ENCODE measurements around the gene TMEM200C. TPM values are rescaled to one million over a fixed set of nuclear protein-coding genes. Genes with fewer than 3 reads are reported as not detected.
A peak's percentile ranks its signal among the peaks of the same experiment; 100 is the strongest.

The TMEM200C gene
- total RNA-seq, 1 donor from 2014 or later, result 13.8 TPM

- TF ChIP-seq CTCF (IDR thresholded peaks at IDR 0.05; ENCODE audit: partially characterized antibody, unreplicated experiment), result no peak
- Mint-ChIP-seq H3K27me3 (ENCODE audit: unreplicated experiment) (peaks cover 11% of the 10 kb centered on the region), H3K36me3 (ENCODE audit: unreplicated experiment) (no peaks in the 10 kb centered on the region), H3K4me1 (ENCODE audit: low read depth, unreplicated experiment) (peaks cover 20% of the 10 kb centered on the region), H3K4me3 (ENCODE audit: unreplicated experiment) (peak overlapping the region; percentile 88), H3K27ac (ENCODE audit: unreplicated experiment) (peak overlapping the region; percentile 49), H3K9me3 (ENCODE audit: unreplicated experiment) (peaks cover 3% of the 10 kb centered on the region)
- no peak for DNase-seq
Observed at GRCh38 chr18:5893956-5894610, 1.2 kb downstream of the TMEM200C start.

DNA sequence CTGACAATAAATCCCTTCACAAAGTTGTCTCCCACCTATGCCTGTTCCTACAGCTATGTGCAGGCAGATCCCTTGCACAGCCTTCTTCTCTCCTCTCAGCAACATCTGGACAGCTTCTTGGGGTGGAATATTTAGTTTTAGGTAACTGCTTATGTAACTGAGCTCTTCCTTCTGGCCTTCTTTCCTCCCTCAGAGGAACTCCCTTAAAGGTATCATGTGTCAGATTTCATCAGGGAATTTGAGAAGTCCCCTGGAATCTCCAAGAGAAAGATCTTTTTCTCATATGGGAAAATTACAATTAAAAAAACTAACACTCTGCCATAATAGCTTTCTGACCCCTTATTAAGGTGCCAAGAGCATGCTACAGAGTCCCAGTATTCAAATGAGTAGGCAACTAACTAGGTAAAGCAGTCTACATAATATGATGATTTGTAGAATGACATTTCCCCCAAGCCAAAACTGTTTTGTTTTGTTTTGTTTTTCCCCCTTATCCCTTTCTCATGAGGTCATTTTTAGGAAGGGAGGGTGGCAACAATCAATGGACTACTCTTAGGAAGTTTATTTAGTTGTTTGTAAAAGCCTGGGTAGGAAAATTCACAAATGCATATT, 2.4 kb downstream of the TMEM200C start:
- Mint-ChIP-seq H3K27me3 (ENCODE audit: unreplicated experiment) (peaks cover 11% of the 10 kb centered on the region), H3K4me3 (ENCODE audit: unreplicated experiment) (peak overlapping the region; percentile 88), H3K36me3 (ENCODE audit: unreplicated experiment) (no peaks in the 10 kb centered on the region), H3K9me3 (ENCODE audit: unreplicated experiment) (peaks cover 3% of the 10 kb centered on the region), H3K4me1 (ENCODE audit: low read depth, unreplicated experiment) (peaks cover 20% of the 10 kb centered on the region), H3K27ac (ENCODE audit: unreplicated experiment) (no peak overlapping the region)
- TF ChIP-seq CTCF (IDR thresholded peaks at IDR 0.05; ENCODE audit: partially characterized antibody, unreplicated experiment), result no peak
- no peak for DNase-seq

DNA sequence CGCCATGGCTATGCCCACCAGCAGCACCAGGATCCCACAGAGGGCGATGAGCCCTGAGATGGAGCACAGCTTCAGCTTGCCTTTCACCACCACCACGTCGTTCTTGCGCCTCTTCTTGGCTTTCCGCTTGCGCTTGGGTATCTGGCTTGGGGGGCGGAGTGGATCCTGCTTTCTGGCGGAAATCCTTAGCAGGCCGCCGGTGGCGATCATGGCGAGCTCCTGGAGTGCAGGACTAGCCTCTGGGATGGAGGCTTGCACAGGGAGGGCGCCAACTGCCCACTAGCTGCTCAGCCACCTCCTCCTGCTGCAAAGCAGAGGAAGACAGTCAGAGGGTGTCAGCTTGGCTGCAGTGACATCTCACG, 3.5 kb downstream of the TMEM200C start:
- Mint-ChIP-seq H3K27ac (ENCODE audit: unreplicated experiment) (no peak overlapping the region), H3K27me3 (ENCODE audit: unreplicated experiment) (peaks cover 11% of the 10 kb centered on the region), H3K36me3 (ENCODE audit: unreplicated experiment) (no peaks in the 10 kb centered on the region), H3K4me1 (ENCODE audit: low read depth, unreplicated experiment) (peaks cover 13% of the 10 kb centered on the region), H3K9me3 (ENCODE audit: unreplicated experiment) (peaks cover 3% of the 10 kb centered on the region), H3K4me3 (ENCODE audit: unreplicated experiment) (peak overlapping the region; percentile 55)
- TF ChIP-seq CTCF (IDR thresholded peaks at IDR 0.05; ENCODE audit: partially characterized antibody, unreplicated experiment), result no peak
- no peak for DNase-seq

GRCh38 chr18:5891184-5891853, 4.0 kb downstream of the TMEM200C start:
- Mint-ChIP-seq H3K9me3 (ENCODE audit: unreplicated experiment) (peaks cover 3% of the 10 kb centered on the region), H3K4me3 (ENCODE audit: unreplicated experiment) (peak overlapping the region; percentile 69), H3K27me3 (ENCODE audit: unreplicated experiment) (peaks cover 7% of the 10 kb centered on the region), H3K27ac (ENCODE audit: unreplicated experiment) (no peak overlapping the region), H3K36me3 (ENCODE audit: unreplicated experiment) (no peaks in the 10 kb centered on the region), H3K4me1 (ENCODE audit: low read depth, unreplicated experiment) (peaks cover 11% of the 10 kb centered on the region)
- DNase-seq, result no peak
- TF ChIP-seq CTCF (IDR thresholded peaks at IDR 0.05; ENCODE audit: partially characterized antibody, unreplicated experiment), result no peak

All from glutamatergic neuron (in vitro differentiated cells).